Activated T-helper 1 cell treated with Interleukin-2 at 50 U/mL for 16 hours (primary cell): ENCODE measurements around the gene SEC14L6.

ENCODE experiments used
- DNase-seq: peaks from one replicate; pipeline ENCODE4 v3.0.0-alpha.2; 2020; ENCODE audit warnings: low read depth

SEC14L6 gene

DNA sequence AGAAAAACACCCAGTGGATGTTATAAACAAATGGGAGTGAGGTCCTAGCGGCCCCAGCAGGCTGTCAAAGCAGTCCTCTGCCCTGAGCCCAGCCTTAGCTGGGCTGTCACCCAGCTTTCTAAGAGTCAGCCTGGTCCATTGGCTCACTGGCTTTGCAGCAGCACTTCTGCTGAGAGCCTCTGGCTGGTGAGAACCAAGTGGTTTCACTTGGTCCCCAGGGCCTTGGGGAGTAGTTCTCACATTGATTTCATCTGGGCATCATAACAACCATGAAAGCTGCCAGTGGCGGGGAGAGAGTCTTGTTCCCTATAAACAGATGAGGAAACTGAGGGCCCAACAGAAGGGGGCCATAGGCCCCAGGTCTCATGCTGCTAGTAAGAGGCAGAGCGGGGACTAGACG, 11.4 kb downstream of the SEC14L6 start:
- DNase-seq = no peak

DNA sequence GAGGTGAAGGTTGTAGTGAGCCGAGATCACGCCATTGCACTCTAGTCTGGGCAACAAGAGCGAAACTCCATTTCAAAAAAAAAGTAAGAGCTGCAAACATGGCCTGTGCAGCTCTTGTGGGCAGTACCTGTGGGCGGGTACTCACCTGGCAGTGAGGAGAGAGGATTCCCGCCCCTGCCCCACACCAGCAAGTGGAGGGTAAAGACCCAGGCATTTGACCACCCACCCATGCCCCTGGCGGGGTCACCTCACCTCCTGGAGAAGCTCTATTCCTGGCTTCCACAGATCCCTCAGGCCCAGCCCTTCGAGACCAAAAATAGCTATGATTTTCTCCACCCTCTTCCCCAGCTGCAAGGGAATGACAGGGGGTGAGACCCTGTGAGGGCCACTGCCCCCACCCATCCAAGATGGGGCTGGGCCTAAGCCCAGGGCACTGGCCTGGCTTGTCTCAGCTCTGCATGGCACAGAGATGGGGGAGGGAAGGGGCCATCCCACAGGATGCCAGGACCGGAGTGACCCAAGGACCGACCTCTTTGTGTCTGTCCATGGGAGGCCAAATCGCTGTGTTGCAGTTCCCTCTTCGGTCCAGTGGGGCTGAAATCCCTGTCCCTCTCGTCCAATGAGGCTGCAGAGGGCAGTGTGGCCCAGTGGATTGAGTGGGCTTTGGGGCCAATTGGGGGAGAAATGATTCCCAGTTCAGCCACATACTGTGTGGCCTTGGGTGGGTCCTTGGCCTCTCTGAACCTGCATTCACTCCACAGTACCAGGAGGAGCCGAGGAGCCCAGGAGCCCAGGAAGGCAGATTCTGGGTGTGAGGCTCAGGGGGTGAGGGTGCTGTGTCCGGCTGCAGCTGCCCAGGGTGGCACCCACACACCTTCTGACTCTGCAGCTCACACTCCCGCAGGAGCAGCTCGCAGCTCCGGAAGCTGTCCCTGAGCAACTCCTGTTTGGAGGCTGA, 14.6 kb downstream of the SEC14L6 start:
- DNase-seq = no peak

GRCh38 chr22:30526656-30527055, 19.9 kb downstream of the SEC14L6 start:
- no peak for DNase-seq

DNA sequence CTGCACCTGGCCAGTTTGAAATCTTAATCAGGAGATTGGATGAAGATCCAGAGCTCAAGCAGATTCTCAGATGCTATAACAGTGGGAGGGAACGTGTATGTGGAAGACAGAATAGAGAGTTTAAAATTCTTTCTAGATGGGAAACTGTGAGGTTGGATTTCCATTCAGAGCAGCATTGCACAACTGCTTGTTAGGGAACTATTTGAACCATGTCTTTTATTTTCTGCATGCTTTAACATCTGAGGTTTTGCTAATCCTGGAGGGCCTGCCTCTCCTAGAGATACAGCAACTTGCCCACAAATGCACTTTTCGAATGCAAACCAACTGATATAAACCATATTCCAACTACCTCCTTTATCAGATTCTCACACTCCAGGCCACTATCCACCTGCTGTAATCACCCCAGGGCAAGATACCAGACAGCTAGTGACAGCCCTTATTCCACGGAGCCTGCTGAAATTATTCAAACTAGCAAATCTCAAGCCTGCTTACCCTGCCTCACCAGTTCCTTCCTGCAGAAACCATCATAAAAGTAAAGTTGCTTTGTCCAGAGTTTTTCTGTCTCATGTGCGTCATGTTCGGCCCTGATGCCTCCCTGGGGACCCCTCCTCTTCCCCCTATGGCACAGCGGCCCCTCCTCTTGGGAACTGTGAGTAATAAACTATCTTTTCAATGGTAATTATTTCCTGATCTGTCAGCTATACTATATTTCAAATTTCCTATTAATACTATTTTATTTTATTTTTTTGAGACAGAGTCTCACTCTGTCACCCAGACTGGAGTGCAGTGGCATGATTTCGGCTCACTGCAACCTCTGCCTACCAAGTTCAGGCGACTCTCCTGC, 22.7 kb downstream of the SEC14L6 start:
- DNase-seq = no peak

GRCh38 chr22:30521368-30522156, 25.0 kb downstream of the SEC14L6 start:
- no peak for DNase-seq

DNA sequence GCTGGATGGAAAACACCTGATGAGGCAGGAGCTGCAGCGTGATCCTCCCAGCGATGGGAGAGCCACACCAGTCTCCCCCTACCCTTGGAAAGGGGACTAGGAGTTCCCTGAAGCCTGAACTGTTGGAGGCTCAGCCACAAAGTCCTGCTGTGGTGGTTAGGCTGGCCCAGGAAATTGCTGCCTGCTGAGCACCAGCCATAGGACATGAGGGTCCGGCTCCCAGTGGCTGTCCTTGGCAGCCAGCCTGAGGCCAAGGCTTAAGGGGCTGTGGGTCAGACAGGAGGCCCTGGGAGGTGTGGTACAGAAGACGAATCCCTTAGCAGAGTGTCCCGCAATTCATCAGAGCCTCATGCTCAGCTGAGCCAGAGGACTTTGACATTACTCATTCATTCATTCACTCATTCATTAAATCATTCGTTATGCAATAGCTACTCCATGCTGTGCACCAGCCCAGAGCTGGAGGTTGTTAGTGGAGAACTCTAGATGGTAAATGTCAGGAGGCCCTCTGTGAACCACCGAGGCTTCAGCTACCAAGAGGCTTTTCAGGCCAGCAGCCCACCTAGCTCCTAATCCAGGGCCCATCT, 26.6 kb downstream of the SEC14L6 start:
- DNase-seq = no peak

GRCh38 chr22:30516731-30517130, 29.8 kb downstream of the SEC14L6 start:
- DNase-seq = no peak

DNA sequence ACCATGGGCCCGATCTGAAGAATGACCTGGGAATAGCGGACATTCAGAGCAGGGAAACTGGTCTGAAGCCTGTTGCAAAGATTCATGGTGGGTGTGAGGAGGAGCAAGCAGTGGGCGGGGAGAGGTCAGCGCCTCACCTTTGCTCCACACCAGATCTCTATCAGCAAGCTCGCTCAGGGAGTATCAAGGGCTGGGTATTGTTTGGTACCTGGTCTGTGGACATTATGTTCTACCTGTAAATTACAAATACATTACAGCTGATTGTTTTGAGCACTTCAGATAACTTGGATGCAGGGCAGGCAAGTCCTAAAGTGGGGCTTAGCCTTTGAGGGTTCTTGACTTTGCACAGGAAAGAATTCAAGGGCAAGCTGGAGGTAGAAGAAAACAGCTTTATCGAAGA, 30.3 kb downstream of the SEC14L6 start:
- no peak for DNase-seq

GRCh38 chr22:30514252-30514651, 32.3 kb downstream of the SEC14L6 start:
- DNase-seq = no peak

DNA sequence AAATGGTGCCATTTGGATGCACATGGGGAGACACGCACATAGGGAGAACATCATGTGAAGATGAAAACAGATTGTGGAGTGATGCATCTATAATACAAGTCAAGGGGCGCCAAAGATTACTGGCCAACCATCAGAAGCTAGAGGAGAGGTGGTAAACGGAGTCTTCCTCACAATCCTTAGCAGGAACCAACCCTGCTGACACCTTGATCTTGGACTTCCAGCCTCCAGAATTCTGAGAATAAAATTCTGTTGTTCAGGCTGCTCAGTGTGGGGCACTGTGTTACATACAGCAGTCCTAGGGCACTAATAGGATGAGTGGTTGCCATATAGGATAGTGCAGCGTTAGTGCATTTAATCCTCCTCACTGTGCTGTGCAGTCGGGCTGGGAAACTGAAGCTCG, 33.1 kb downstream of the SEC14L6 start:
- no peak for DNase-seq

- DNase-seq = no peak
These were observed 34.6 kb downstream of the SEC14L6 start for GRCh38 chr22:30511911-30512310.

GRCh38 chr22:30511109-30511508, 35.4 kb downstream of the SEC14L6 start:
- no peak for DNase-seq

GRCh38 chr22:30508216-30508615, 38.3 kb downstream of the SEC14L6 start:
- no peak for DNase-seq

GRCh38 chr22:30507670-30508069, 38.9 kb downstream of the SEC14L6 start:
- no peak for DNase-seq

GRCh38 chr22:30506507-30506968, 40.0 kb downstream of the SEC14L6 start:
- DNase-seq = no peak

GRCh38 chr22:30503551-30503950, 43.0 kb downstream of the SEC14L6 start:
- DNase-seq = no peak

DNA sequence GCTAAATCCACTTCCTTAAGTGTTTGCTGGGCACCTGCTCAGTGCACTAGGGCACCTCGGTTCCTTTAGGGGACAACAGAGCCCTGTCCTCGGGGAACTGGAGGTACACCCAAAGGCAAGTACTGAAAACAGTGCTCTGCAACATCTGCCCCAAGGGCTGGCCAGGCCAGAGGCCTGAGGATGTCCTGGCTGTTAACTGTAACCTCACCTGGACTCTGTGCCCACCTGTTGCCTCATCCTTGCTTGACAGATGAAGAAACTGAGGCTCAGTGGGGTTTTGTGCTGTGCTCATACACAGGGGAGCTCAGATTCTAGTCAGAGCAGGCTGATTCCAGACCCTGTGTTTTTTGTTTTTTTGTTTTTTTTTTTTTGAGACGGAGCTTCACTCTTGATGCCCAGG, 43.6 kb downstream of the SEC14L6 start:
- no peak for DNase-seq

- no peak for DNase-seq
These were observed 44.4 kb downstream of the SEC14L6 start for GRCh38 chr22:30502153-30502552.

DNA sequence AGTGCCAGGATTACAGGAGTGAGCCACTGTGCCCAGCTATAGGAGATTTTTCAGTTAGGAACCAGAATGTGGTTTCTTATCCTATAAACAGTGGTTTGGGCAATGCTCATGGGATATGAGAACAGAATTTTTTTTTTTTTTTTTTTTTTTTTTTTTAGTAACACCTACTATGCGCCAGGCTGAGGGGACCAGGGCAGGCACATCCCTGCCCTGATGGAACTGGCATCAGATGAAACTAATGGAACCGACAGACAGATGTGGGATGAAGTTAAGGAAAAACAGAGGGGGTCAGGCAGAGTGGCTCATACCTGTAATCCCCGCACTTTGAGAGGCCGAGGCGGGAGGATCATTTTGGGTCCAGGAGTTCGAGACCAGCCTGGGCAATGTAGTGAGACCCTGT, 45.9 kb downstream of the SEC14L6 start:
- no peak for DNase-seq

- DNase-seq = no peak
These were observed 48.9 kb downstream of the SEC14L6 start for GRCh38 chr22:30497466-30498150.
